Body of pancreas (tissue), 4 donors: ENCODE data around the gene CD79A.

Source experiments
- POLR2A ChIP-seq, 3 donors: fragments of 450-650 bp; IDR thresholded peaks; one replicate each; pipeline ENCODE4 v1.6.1; 2016; ENCODE audit warnings: antibody characterized with exemption in 3 of 3, mild to moderate bottlenecking in 2 of 3
- TF ChIP-seq, protein P1 (sequence below), 7 experiments: fragments of 450-650 bp in 4 of 7; fragments of 200-600 bp in 3 of 7; sonication (generic) in 3 of 7; IDR thresholded peaks; one replicate each; pipeline ENCODE4 v1.5.1; 2016 to 2019; ENCODE audit warnings: antibody characterized with exemption in 7 of 7

DNA sequence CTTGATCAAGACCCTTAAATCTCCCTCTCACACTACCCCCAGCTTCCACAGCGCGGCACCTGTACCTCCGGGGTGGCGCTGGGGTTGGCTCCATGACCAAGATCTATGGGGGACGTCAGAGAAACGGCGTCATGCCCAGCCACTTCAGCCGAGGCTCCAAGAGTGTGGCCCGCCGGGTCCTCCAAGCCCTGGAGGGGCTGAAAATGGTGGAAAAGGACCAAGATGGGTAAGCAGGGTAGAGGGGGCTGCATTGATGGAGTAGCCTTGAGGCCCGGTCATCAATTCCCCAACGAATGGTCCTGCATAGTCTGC lies 8.1 kb upstream of the CD79A start:
- TF ChIP-seq, protein P1, sequence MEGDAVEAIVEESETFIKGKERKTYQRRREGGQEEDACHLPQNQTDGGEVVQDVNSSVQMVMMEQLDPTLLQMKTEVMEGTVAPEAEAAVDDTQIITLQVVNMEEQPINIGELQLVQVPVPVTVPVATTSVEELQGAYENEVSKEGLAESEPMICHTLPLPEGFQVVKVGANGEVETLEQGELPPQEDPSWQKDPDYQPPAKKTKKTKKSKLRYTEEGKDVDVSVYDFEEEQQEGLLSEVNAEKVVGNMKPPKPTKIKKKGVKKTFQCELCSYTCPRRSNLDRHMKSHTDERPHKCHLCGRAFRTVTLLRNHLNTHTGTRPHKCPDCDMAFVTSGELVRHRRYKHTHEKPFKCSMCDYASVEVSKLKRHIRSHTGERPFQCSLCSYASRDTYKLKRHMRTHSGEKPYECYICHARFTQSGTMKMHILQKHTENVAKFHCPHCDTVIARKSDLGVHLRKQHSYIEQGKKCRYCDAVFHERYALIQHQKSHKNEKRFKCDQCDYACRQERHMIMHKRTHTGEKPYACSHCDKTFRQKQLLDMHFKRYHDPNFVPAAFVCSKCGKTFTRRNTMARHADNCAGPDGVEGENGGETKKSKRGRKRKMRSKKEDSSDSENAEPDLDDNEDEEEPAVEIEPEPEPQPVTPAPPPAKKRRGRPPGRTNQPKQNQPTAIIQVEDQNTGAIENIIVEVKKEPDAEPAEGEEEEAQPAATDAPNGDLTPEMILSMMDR (IDR thresholded peaks at IDR 0.05), result no peak
- TF ChIP-seq POLR2A (IDR thresholded peaks at IDR 0.05), result no peak
